ENCODE data around the gene SERAC1.

DNA sequence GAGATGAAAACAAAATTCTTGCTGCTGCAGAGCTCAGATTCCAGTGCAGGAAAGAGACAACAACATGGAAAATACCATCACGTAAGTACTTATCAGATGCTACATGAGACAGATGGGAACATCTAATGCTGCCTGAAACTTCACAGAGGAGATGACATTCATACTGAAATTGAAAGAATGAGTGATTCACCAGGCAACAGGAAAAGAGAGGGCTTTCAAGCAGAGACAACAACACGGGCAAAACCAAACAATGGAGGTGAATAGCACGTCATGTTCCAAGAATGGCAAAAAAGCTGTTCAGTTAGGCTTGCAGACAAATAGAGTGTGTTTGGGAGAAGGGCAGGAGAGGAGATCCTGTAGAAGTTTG is 39.3 kb upstream of the SERAC1 start:
- TF ChIP-seq CSRNP3 (CRISPR knock-in tag; IDR thresholded peaks at IDR 0.05) (no peak), TSHZ2 (CRISPR knock-in tag; IDR thresholded peaks at IDR 0.05) (no peak), ARNTL (CRISPR knock-in tag; IDR thresholded peaks at IDR 0.05; ENCODE audit: borderline replicate concordance, low read depth) (no peak), CREB5 (CRISPR knock-in tag; IDR thresholded peaks at IDR 0.05; ENCODE audit: low read depth) (no peak), OSR1 (CRISPR knock-in tag; IDR thresholded peaks at IDR 0.05) (no peak), TOX (CRISPR knock-in tag; IDR thresholded peaks at IDR 0.05; ENCODE audit: borderline replicate concordance) (no peak)
